Measurements from ENCODE around the gene TADA2B. TPM values are rescaled to one million over a fixed set of nuclear protein-coding genes. Genes with fewer than 3 reads are reported as not detected.

Gene TADA2B
- total RNA-seq, 4 donors from 2014 or later = 11.7 to 30.0 (median 13.1) TPM

GRCh38 chr4:7029921-7030320, 13.3 kb upstream of the TADA2B start:
- TF ChIP-seq CTCF (IDR thresholded peaks at IDR 0.05; ENCODE audit: low read depth) = no peak

DNA sequence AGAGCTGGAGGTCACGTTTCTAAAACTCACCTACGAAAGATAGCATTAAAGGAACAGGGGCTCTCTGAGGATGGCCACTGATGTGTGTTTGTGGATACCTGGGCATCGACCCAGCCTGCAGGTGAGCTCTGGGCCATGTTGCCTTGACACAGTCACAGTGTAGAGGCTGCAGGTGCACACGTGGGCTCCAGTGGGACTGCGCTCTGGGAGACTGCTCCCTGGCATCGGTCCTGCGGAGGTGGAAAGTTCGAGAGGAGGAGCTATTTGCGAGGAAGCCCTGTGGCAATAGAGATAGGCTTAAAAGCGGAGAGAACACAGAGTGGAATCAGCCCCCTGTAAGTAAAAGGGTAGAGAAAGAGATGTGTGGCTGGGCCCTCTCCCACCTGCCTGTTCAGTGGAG, 12.3 kb upstream of the TADA2B start:
- no peak for TF ChIP-seq CTCF (IDR thresholded peaks at IDR 0.05; ENCODE audit: low read depth)

DNA sequence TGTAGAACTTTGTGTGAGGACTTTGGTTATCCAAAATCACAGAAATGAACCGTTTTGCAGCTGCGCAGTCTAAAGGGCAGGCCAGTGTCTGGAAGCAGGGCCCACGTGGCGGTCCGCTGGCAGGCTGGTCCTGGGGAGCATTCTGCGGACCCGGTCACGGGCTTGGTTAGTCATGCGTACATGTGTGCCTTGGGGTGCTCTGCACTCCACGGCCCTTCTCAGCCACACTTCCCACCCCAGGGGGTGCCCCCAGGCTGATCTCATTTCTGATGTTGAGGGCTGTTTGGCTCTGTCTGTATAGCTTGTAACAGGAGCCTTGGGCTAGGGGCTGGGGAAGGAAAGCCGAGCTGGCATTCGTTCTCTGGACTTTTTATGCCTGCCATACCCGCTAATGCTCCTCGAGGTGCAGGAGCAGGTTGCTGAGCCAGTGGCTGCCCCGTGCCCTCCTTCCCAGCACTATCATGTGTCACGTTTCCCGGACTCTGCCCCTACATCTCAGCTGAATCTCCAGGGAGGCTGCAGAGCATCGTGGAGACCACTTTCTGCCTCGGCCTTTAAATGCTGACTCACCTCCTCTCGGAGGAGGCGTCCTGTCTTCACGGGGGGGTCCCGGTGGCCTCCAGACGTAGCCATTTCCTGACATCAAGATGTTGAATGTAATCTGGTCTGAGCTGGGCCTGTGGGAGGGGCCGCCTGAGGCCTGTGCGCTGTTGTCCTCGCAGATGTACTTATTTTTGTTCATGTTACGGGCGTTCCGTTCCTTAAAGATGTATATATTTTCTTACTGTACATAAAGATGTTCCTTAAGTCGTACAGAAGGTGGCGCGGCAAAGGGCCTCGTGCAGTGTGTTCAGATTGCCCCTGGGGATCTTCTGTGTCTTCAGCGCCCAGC, 11.4 kb upstream of the TADA2B start:
- no peak for TF ChIP-seq CTCF (IDR thresholded peaks at IDR 0.05; ENCODE audit: low read depth)

- TF ChIP-seq CTCF (IDR thresholded peaks at IDR 0.05; ENCODE audit: low read depth) = no peak
Measured at GRCh38 chr4:7032596-7032995, 10.6 kb upstream of the TADA2B start.

DNA sequence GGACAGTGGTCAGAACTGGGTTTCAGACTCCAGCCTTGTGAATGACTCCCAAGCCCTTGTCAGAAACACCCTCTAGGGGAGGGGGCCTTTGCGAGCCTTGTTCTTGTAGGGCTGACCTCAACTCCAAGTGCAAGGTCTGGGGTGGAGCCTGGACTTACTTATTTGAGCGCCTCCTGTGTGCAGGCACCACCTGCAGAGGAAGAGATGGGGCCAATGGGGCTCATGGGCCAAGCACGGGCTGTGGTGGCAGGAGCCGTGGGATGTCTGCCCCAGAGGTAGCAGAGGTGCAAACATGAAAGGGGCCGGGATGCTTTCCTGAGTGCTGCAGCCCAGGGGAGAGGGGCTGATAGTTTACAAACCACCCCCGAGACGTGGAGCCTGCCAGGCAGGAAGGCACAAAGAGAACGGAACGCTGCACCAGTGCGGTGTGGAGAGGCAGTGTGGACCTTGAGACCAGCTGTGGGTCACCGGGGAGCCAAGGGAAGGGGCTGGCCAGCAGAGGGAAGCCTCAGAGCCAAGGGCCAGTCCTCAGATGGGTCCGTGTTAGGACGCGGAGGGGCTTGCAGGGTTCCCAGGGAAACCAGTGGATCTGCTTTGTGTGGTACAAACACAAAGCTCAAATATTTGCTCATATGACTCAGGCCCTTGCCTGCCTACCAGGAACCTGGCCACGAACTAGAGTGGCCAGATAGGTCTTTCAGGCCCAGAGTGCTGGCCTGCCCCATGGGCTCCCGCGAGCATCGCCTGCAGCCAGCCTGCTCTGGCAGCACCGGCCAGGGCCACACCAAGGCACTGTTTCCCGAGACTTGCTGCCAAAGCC, 8.7 kb upstream of the TADA2B start:
- no peak for TF ChIP-seq CTCF (IDR thresholded peaks at IDR 0.05; ENCODE audit: low read depth)

- no peak for TF ChIP-seq CTCF (IDR thresholded peaks at IDR 0.05; ENCODE audit: low read depth)
Measured at GRCh38 chr4:7037425-7037824, 5.7 kb upstream of the TADA2B start.

DNA sequence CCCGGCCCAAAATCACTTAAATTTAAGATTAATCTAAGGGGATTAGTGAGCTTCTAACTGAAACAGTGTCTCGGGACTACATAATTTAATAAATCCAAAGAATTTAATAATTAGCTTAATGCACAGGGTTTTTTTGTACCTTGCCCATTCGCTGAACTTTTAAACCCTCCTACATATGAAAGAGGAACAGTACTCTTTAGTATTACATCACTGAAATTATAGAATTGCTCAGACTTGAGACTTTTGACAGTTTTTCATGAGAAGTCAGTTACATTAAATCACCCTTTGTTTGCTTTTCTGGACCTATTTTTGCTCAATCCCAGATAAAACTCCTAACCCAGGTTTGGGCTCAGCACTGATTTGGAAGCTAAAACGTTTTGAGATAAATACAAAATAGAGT, 2.4 kb upstream of the TADA2B start:
- TF ChIP-seq CTCF (IDR thresholded peaks at IDR 0.05; ENCODE audit: low read depth) = no peak
